NCI-H2196 treated with DMSO at 0.1 percent for 48 hours (cell line): ENCODE results near the gene KRTAP10-2.
"Not testable (repeated sequence)": the region's sequence is repeated elsewhere in the genome, so short reads cannot be mapped to it uniquely, and the experiment has no call there.

ENCODE experiments used
- DNase-seq: peaks from one replicate; lab custom pipeline; 2025; ENCODE audit not compliant: unreplicated experiment; lab: John Stamatoyannopoulos, UW

The KRTAP10-2 gene

GRCh38 chr21:44503006-44503889 lies 48.1 kb downstream of the KRTAP10-2 start:
- not testable (repeated sequence) for DNase-seq

- no peak for DNase-seq
Measured at GRCh38 chr21:44502171-44502958, 48.9 kb downstream of the KRTAP10-2 start.
